K562 (cell line): ENCODE results near the gene AIRE.

Source experiments
- EZH2 ChIP-seq: IDR thresholded peaks from 2 replicates; pipeline ENCODE4 v1.6.1; 2012; ENCODE audit warnings: low read depth, mild to moderate bottlenecking, inconsistent platforms, low read length, borderline replicate concordance
- HSF4 ChIP-seq: fragments of 250-450 bp; sonication (Bioruptor Pico); IDR thresholded peaks from 2 replicates; pipeline ENCODE4 v2.1.2; 2022; ENCODE audit warnings: mild to moderate bottlenecking, moderate library complexity, borderline replicate concordance
- TF ChIP-seq, protein P1 (sequence below): sonication (generic); formaldehyde crosslinking; IDR thresholded peaks from 2 replicates; pipeline ENCODE4 v1.8.1; 2022; ENCODE audit warnings: missing genetic modification reagents

DNA sequence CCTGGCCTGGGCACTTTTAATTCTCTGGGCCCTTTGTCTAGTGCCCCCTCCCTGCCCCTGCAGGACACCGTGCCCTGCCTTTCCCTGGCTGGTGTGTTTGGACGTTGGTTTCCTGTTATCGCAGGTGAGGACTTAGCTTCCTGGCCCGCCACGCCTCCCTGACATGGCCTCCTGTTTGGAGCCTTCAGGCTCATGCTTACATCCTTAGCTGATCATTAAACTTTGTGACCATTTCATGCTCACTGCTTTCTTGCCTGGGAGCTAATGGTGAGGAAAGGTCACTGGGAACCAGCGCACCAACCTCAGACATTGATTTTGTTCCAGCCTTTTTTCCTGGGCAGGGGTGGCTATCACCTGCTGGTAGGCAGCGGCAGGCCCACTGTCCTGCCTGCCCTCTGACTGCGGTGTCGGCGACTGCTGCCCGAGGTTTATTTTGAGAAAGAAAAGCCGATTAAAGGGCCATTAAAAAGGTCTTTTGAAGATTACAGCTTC is 17.9 kb downstream of the AIRE start:
- TF ChIP-seq EZH2 (no peak), HSF4 (CRISPR knock-in tag) (no peak)
- TF ChIP-seq, protein P1, sequence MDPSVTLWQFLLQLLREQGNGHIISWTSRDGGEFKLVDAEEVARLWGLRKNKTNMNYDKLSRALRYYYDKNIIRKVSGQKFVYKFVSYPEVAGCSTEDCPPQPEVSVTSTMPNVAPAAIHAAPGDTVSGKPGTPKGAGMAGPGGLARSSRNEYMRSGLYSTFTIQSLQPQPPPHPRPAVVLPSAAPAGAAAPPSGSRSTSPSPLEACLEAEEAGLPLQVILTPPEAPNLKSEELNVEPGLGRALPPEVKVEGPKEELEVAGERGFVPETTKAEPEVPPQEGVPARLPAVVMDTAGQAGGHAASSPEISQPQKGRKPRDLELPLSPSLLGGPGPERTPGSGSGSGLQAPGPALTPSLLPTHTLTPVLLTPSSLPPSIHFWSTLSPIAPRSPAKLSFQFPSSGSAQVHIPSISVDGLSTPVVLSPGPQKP (CRISPR knock-in tag): no peak
